ENCODE measurements around the gene DVL1.

The DVL1 gene

GRCh38 chr1:1335792-1336248 is 13.4 kb downstream of the DVL1 start:
- no peak for DNase-seq
- TF ChIP-seq GATA1 (IDR thresholded peaks at IDR 0.05; ENCODE audit: low read depth, low read length) (no peak), POLR2A (IDR thresholded peaks at IDR 0.05; ENCODE audit: low read length) (no peak)

DNA sequence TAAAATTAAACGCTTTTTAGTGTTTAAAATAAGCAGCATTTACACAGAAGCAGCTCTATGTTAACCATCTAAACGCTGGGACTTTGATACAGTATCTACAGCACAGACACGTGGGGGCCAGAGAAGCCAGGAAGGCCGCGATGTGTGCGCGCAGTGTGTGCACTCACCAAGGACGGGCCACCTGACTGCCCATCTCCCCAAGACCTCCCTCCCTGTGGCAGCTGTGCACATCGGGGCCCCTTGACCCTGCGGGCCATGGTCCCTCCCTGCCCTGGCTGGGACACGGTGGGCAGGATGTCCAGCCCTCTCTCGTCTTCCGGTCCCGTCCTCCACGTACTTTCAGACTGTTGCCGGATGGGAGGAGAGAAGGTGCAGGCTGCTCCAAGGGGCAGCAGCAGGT is 13.9 kb downstream of the DVL1 start:
- TF ChIP-seq GATA1 (IDR thresholded peaks at IDR 0.05; ENCODE audit: low read depth, low read length) (no peak), POLR2A (IDR thresholded peaks at IDR 0.05; ENCODE audit: low read length) (no peak)
- no peak for DNase-seq

- TF ChIP-seq POLR2A (IDR thresholded peaks at IDR 0.05; ENCODE audit: low read length) = no peak
- no peak for TF ChIP-seq GATA1 (IDR thresholded peaks at IDR 0.05; ENCODE audit: low read depth, low read length)
- DNase-seq = no peak
Measured at GRCh38 chr1:1334835-1335234, 14.4 kb downstream of the DVL1 start.

- TF ChIP-seq GATA1 (IDR thresholded peaks at IDR 0.05; ENCODE audit: low read depth, low read length) (no peak), POLR2A (IDR thresholded peaks at IDR 0.05; ENCODE audit: low read length) (no peak)
- no peak for DNase-seq
Measured at GRCh38 chr1:1333551-1334241, 15.5 kb downstream of the DVL1 start.

DNA sequence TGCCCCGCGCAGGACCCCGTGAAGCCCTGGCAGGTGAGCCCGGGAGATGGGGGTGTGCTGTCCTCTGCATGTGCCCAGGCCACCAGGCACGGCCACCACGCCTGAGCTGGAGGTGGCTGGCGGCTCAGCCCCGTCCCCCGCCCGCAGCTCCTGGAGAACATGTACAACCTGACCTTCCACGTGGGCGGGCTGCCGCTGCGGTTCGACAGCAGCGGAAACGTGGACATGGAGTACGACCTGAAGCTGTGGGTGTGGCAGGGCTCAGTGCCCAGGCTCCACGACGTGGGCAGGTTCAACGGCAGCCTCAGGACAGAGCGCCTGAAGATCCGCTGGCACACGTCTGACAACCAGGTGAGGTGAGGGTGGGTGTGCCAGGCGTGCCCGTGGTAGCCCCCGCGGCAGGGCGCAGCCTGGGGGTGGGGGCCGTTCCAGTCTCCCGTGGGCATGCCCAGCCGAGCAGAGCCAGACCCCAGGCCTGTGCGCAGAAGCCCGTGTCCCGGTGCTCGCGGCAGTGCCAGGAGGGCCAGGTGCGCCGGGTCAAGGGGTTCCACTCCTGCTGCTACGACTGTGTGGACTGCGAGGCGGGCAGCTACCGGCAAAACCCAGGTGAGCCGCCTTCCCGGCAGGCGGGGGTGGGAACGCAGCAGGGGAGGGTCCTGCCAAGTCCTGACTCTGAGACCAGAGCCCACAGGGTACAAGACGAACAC is 16.3 kb downstream of the DVL1 start:
- no peak for TF ChIP-seq GATA1 (IDR thresholded peaks at IDR 0.05; ENCODE audit: low read depth, low read length)
- TF ChIP-seq POLR2A (IDR thresholded peaks at IDR 0.05; ENCODE audit: low read length) = no peak
- no peak for DNase-seq

- TF ChIP-seq POLR2A (IDR thresholded peaks at IDR 0.05; ENCODE audit: low read length) = no peak
- TF ChIP-seq GATA1 (IDR thresholded peaks at IDR 0.05; ENCODE audit: low read depth, low read length) = no peak
- no peak for DNase-seq
Measured at GRCh38 chr1:1332031-1332755, 17.0 kb downstream of the DVL1 start.

DNA sequence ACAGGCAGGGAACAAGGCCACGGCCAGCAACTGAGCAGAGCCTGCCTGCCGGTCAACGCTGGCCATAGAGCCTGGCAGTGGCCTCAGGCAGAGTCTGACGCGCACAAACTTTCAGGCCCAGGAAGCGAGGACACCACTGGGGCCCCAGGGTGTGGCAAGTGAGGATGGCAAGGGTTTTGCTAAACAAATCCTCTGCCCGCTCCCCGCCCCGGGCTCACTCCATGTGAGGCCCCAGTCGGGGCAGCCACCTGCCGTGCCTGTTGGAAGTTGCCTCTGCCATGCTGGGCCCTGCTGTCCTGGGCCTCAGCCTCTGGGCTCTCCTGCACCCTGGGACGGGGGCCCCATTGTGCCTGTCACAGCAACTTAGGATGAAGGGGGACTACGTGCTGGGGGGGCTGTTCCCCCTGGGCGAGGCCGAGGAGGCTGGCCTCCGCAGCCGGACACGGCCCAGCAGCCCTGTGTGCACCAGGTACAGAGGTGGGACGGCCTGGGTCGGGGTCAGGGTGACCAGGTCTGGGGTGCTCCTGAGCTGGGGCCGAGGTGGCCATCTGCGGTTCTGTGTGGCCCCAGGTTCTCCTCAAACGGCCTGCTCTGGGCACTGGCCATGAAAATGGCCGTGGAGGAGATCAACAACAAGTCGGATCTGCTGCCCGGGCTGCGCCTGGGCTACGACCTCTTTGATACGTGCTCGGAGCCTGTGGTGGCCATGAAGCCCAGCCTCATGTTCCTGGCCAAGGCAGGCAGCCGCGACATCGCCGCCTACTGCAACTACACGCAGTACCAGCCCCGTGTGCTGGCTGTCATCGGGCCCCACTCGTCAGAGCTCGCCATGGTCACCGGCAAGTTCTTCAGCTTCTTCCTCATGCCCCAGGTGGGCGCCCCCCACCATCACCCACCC is 17.9 kb downstream of the DVL1 start, which contains the start of gene TAS1R3:
Gene TAS1R3 (plus strand): TSS at position 213 of the 898 bp plus-strand sequence. CDS start 66 bp downstream, at position 279.
- no peak for TF ChIP-seq GATA1 (IDR thresholded peaks at IDR 0.05; ENCODE audit: low read depth, low read length)
- no peak for TF ChIP-seq POLR2A (IDR thresholded peaks at IDR 0.05; ENCODE audit: low read length)
- no peak for DNase-seq

DNA sequence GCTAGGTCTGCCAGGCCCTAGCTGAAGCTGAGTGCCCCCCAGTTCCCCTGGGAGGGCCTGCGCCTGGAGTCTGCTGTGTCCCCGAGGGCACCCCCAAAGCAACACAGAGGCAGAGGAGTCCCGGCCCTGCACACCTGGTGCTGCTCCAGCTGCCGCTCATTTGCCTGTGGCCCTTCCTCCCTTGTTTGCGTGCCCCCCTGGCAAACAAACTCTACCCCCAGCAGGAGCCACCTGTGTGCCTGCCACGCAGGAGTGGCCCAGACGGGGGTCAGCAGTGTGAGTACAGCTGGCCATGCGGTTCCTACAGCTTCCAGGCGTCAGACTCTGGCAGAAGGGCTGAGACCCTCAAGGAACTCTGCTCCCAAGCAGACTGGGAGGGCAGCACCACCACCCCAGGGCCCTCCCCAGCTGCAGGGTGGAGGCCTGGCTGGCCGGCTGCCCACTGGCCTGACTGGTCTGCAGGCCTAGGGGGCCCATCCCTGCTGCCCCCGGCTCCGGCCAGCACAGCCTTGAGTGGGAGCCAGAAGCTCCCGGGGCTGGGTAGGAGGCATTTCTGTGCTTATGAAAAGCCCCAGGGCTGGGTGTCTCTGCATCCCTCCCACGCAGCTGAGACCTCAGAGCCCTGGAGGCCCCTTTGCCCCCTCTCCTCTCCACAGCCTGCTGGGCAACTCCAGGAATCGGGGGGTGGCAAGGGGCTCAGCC is 18.7 kb downstream of the DVL1 start:
- DNase-seq = peak in 1 of 2 experiments; percentile 28
- TF ChIP-seq POLR2A (IDR thresholded peaks at IDR 0.05; ENCODE audit: low read length) = no peak
- no peak for TF ChIP-seq GATA1 (IDR thresholded peaks at IDR 0.05; ENCODE audit: low read depth, low read length)

GRCh38 chr1:1329304-1330210 is 19.7 kb downstream of the DVL1 start:
- TF ChIP-seq GATA1 (IDR thresholded peaks at IDR 0.05; ENCODE audit: low read depth, low read length) = no peak
- TF ChIP-seq POLR2A (IDR thresholded peaks at IDR 0.05; ENCODE audit: low read length) = peak; percentile 46
- peak in 1 of 2 experiments; percentile 34 for DNase-seq

DNA sequence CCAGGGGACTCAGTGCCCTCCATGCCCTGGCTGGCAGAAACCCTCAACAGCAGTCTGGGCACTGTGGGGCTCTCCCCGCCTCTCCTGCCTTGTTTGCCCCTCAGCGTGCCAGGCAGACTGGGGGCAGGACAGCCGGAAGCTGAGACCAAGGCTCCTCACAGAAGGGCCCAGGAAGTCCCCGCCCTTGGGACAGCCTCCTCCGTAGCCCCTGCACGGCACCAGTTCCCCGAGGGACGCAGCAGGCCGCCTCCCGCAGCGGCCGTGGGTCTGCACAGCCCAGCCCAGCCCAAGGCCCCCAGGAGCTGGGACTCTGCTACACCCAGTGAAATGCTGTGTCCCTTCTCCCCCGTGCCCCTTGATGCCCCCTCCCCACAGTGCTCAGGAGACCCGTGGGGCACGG is 21.0 kb downstream of the DVL1 start:
- TF ChIP-seq GATA1 (IDR thresholded peaks at IDR 0.05; ENCODE audit: low read depth, low read length) (no peak), POLR2A (IDR thresholded peaks at IDR 0.05; ENCODE audit: low read length) (no peak)
- DNase-seq = no peak

DNA sequence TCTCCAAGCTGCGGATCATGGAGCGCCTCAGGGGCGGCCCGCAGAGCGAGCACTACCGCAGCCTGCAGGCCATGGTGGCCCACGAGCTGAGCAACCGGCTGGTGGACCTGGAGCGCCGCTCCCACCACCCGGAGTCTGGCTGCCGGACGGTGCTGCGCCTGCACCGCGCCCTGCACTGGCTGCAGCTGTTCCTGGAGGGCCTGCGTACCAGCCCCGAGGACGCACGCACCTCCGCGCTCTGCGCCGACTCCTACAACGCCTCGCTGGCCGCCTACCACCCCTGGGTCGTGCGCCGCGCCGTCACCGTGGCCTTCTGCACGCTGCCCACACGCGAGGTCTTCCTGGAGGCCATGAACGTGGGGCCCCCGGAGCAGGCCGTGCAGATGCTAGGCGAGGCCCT is 21.9 kb downstream of the DVL1 start:
- DNase-seq = no peak
- TF ChIP-seq GATA1 (IDR thresholded peaks at IDR 0.05; ENCODE audit: low read depth, low read length) (no peak), POLR2A (IDR thresholded peaks at IDR 0.05; ENCODE audit: low read length) (no peak)

Measured in erythroblast (primary cell).